Neuronal stem cell (in vitro differentiated cells): ENCODE data around the gene NCEH1.

ENCODE experiments used
- DNase-seq: peaks from one replicate; pipeline ENCODE4 v3.0.0-alpha.2; 2013; ENCODE audit warnings: low spot score
- H2AFZ ChIP-seq: one replicate; pipeline ENCODE4 v1.6.1; 2013; ENCODE audit warnings: mild to moderate bottlenecking, low read length, inconsistent platforms
- H2AK5ac ChIP-seq: 2 replicates; pipeline ENCODE4 v1.6.1; 2013; ENCODE audit warnings: low read depth, mild to moderate bottlenecking, inconsistent platforms, low read length, moderate library complexity, mixed read lengths
- H2BK120ac ChIP-seq: 2 replicates; pipeline ENCODE4 v1.6.1; 2013; ENCODE audit warnings: low read depth, mild to moderate bottlenecking, inconsistent platforms, low read length, moderate library complexity, mixed read lengths
- H2BK12ac ChIP-seq: one replicate; pipeline ENCODE4 v1.6.1; 2013; ENCODE audit warnings: low read length, inconsistent platforms
- H2BK15ac ChIP-seq: 2 replicates; pipeline ENCODE4 v1.6.1; 2013; ENCODE audit warnings: mild to moderate bottlenecking, low read length, inconsistent platforms, mixed read lengths
- H2BK5ac ChIP-seq: one replicate; pipeline ENCODE4 v1.6.1; 2013; ENCODE audit warnings: inconsistent platforms, mild to moderate bottlenecking, low read length, moderate library complexity
- H3K14ac ChIP-seq: one replicate; pipeline ENCODE4 v1.6.1; 2013; ENCODE audit warnings: low read length, inconsistent platforms
- H3K18ac ChIP-seq: 2 replicates; pipeline ENCODE4 v1.6.1; 2013; ENCODE audit warnings: low read length, inconsistent platforms
- H3K23ac ChIP-seq: 2 replicates; pipeline ENCODE4 v1.6.1; 2013; ENCODE audit warnings: low read depth, mild to moderate bottlenecking, mixed read lengths, low read length, inconsistent platforms; ENCODE audit not compliant: poor library complexity
- H3K27ac ChIP-seq: replicated peaks from 3 replicates; pipeline ENCODE4 v1.5.1; 2013; ENCODE audit warnings: low read length, inconsistent platforms
- H3K27me3 ChIP-seq, 3 experiments: 2 replicates each; pipeline ENCODE4 v1.6.1; 2013; ENCODE audit warnings: low read length in 3 of 3, mild to moderate bottlenecking in 2 of 3, inconsistent platforms in 1 of 3, low read depth in 1 of 3, mixed read lengths in 1 of 3, moderate library complexity in 1 of 3; ENCODE audit not compliant: control insufficient read depth in 3 of 3, insufficient read depth in 3 of 3
- H3K36me3 ChIP-seq, 2 donors: replicated peaks in 1 of 2; 2 replicates each; pipeline ENCODE4 v1.6.1; 2013; ENCODE audit warnings: low read length in 2 of 2; ENCODE audit not compliant: control insufficient read depth in 2 of 2, insufficient read depth in 2 of 2
- H3K4ac ChIP-seq: 2 replicates; pipeline ENCODE4 v1.6.1; 2013; ENCODE audit warnings: inconsistent platforms, mild to moderate bottlenecking, low read length, moderate library complexity
- H3K4me1 ChIP-seq, 2 donors: 1 replicate in 1 of 2; 2 replicates in 1 of 2; pipeline ENCODE4 v1.6.1; 2013; ENCODE audit warnings: low read length in 2 of 2, low read depth in 1 of 2; ENCODE audit not compliant: control insufficient read depth in 2 of 2, insufficient read depth in 1 of 2
- H3K4me2 ChIP-seq: one replicate; pipeline ENCODE4 v1.6.1; 2013; ENCODE audit warnings: mild to moderate bottlenecking, low read length, inconsistent platforms; ENCODE audit not compliant: insufficient read depth, poor library complexity, severe bottlenecking
- H3K4me3 ChIP-seq, 2 donors: 2 replicates each; pipeline ENCODE4 v1.5.1; 2013; ENCODE audit warnings: low read length in 2 of 2, mild to moderate bottlenecking in 2 of 2, inconsistent platforms in 1 of 2, moderate library complexity in 1 of 2
- H3K79me1 ChIP-seq: one replicate; pipeline ENCODE4 v1.6.1; 2013; ENCODE audit warnings: low read depth, mild to moderate bottlenecking, inconsistent platforms, low read length, moderate library complexity
- H3K9ac ChIP-seq: one replicate; pipeline ENCODE4 v1.6.1; 2013; ENCODE audit warnings: mild to moderate bottlenecking, low read depth, low read length, inconsistent platforms; ENCODE audit not compliant: poor library complexity
- H3K9me3 ChIP-seq, 2 donors: replicated peaks in 1 of 2; 2 replicates each; pipeline versions ENCODE3 to v1.6.1; 2013; ENCODE audit warnings: low read length in 2 of 2, mild to moderate bottlenecking in 2 of 2, inconsistent platforms in 1 of 2, low read depth in 1 of 2, mixed read lengths in 1 of 2, moderate library complexity in 1 of 2; ENCODE audit not compliant: control insufficient read depth in 2 of 2, insufficient read depth in 1 of 2
- H4K8ac ChIP-seq: one replicate; pipeline ENCODE4 v1.6.1; 2013; ENCODE audit warnings: low read depth, mild to moderate bottlenecking, inconsistent platforms, low read length, moderate library complexity
- H4K91ac ChIP-seq: one replicate; pipeline ENCODE4 v1.6.1; 2013; ENCODE audit warnings: low read length, low read depth, mild to moderate bottlenecking, inconsistent platforms; ENCODE audit not compliant: poor library complexity
- WGBS, 2 donors: extraction: QIAGEN DNeasy Blood & Tissue Kit; methylation state at CpG; one replicate each; pipeline ENCODE4 v1.1.7; 2013; ENCODE audit warnings: missing lambda C conversion rate in 2 of 2, mixed read lengths in 1 of 2; ENCODE audit not compliant: insufficient read length in 2 of 2, insufficient replicate concordance in 1 of 2; ENCODE audit errors: extremely low coverage in 2 of 2; 5-methylcytosine and 5-hydroxymethylcytosine counted together

The NCEH1 gene

GRCh38 chr3:172678068-172678467 is 32.8 kb downstream of the NCEH1 start:
- Histone ChIP-seq H3K9ac (no peak overlapping the region), H3K27ac (no peak overlapping the region), H2BK12ac (no peak overlapping the region), H3K4me3 (no peak overlapping the region), H3K9me3 (no peaks in the 10 kb centered on the region), H4K91ac (no peak overlapping the region), H3K14ac (no peak overlapping the region), H2AK5ac (no peak overlapping the region), H2BK15ac (no peak overlapping the region), H4K8ac (no peak overlapping the region), H2AFZ (peak overlapping the region; percentile 36), H3K36me3 (no peaks in the 10 kb centered on the region), H2BK120ac (no peak overlapping the region), H3K18ac (no peak overlapping the region), H3K79me1 (no peaks in the 10 kb centered on the region), H3K23ac (no peak overlapping the region), H3K27me3 (no peaks in the 10 kb centered on the region), H3K4ac (no peak overlapping the region), H3K4me2 (no peak overlapping the region), H3K4me1 (peaks cover 6 to 16% of the 10 kb centered on the region in 2 donors), H2BK5ac (no peak overlapping the region)
- WGBS, 2 donors, result no CpG with 5 or more reads among the region's 1 CpG
- DNase-seq, result no peak

GRCh38 chr3:172676196-172676922 is 34.5 kb downstream of the NCEH1 start:
- Histone ChIP-seq H3K14ac (no peak overlapping the region), H3K4me3 (no peak overlapping the region), H2BK5ac (no peak overlapping the region), H4K8ac (no peak overlapping the region), H2BK120ac (no peak overlapping the region), H4K91ac (no peak overlapping the region), H3K79me1 (no peaks in the 10 kb centered on the region), H3K4me2 (no peak overlapping the region), H2AK5ac (no peak overlapping the region), H3K9ac (no peak overlapping the region), H3K18ac (no peak overlapping the region), H3K4me1 (peaks cover 6 to 16% of the 10 kb centered on the region in 2 donors), H3K27ac (no peak overlapping the region), H3K23ac (no peak overlapping the region), H3K36me3 (no peaks in the 10 kb centered on the region), H3K27me3 (no peaks in the 10 kb centered on the region), H2BK12ac (no peak overlapping the region), H2AFZ (no peak overlapping the region), H3K4ac (no peak overlapping the region), H3K9me3 (no peaks in the 10 kb centered on the region), H2BK15ac (no peak overlapping the region)
- no CpG with 5 or more reads among the region's 21 CpGs for WGBS, 2 donors
- DNase-seq, result no peak

- no CpG with 5 or more reads among the region's 7 CpGs for WGBS, 2 donors
Measured at GRCh38 chr3:172675441-172676193, 35.2 kb downstream of the NCEH1 start.

GRCh38 chr3:172673210-172673679 is 37.6 kb downstream of the NCEH1 start:
- Histone ChIP-seq H3K36me3 (no peaks in the 10 kb centered on the region), H3K79me1 (no peaks in the 10 kb centered on the region), H3K4me3 (no peak overlapping the region), H2AK5ac (no peak overlapping the region), H3K9me3 (no peaks in the 10 kb centered on the region), H3K4ac (no peak overlapping the region), H3K23ac (no peak overlapping the region), H2BK12ac (no peak overlapping the region), H3K27ac (no peak overlapping the region), H4K91ac (no peak overlapping the region), H2AFZ (no peak overlapping the region), H2BK120ac (no peak overlapping the region), H3K27me3 (no peaks in the 10 kb centered on the region), H2BK5ac (no peak overlapping the region), H2BK15ac (no peak overlapping the region), H4K8ac (no peak overlapping the region), H3K9ac (no peak overlapping the region), H3K4me2 (no peak overlapping the region), H3K18ac (no peak overlapping the region), H3K14ac (no peak overlapping the region), H3K4me1 (peaks cover 6 to 14% of the 10 kb centered on the region in 2 donors)
- peak; percentile 42 for DNase-seq
- no CpG with 5 or more reads among the region's 2 CpGs for WGBS, 2 donors

More at GRCh38 chr3:172675441-172676193, 35.2 kb downstream of the NCEH1 start:
- peaks cover 6 to 16% of the 10 kb centered on the region in 2 donors for H3K4me1 ChIP-seq
- H3K4me3 ChIP-seq, result no peak overlapping the region
- H3K27ac ChIP-seq, result no peak overlapping the region
- DNase-seq, result peak; percentile 58
- H3K23ac ChIP-seq, result no peak overlapping the region
- no peak overlapping the region for H4K91ac ChIP-seq
- no peak overlapping the region for H4K8ac ChIP-seq
- H2AK5ac ChIP-seq, result no peak overlapping the region
- H2BK120ac ChIP-seq, result no peak overlapping the region
- H3K9ac ChIP-seq, result no peak overlapping the region
- no peaks in the 10 kb centered on the region for H3K36me3 ChIP-seq
- no peak overlapping the region for H3K14ac ChIP-seq
- no peak overlapping the region for H3K18ac ChIP-seq
- no peaks in the 10 kb centered on the region for H3K9me3 ChIP-seq
- H2AFZ ChIP-seq, result no peak overlapping the region
- no peaks in the 10 kb centered on the region for H3K27me3 ChIP-seq
- no peak overlapping the region for H2BK15ac ChIP-seq
- no peaks in the 10 kb centered on the region for H3K79me1 ChIP-seq
- H3K4ac ChIP-seq, result no peak overlapping the region
- H3K4me2 ChIP-seq, result no peak overlapping the region
- H2BK5ac ChIP-seq, result no peak overlapping the region
- no peak overlapping the region for H2BK12ac ChIP-seq
